ENCODE results near the gene BARD1.
"Not testable (repeated sequence)": the region's sequence is repeated elsewhere in the genome, so short reads cannot be mapped to it uniquely, and the experiment has no call there.

The BARD1 gene

GRCh38 chr2:214737188-214737587 lies 72.3 kb downstream of the BARD1 start:
- DNase-seq (ENCODE audit: low read depth), result no peak
- no peak overlapping the region for H3K4me3 ChIP-seq (ENCODE audit: low read length)
- TF ChIP-seq CTCF (IDR thresholded peaks at IDR 0.05; ENCODE audit: insufficient read depth, low read depth, low read length, missing control alignments), result no peak

GRCh38 chr2:214730800-214731407 lies 78.6 kb downstream of the BARD1 start:
- DNase-seq (ENCODE audit: low read depth), result no peak
- no peak overlapping the region for H3K4me3 ChIP-seq (ENCODE audit: low read length)
- TF ChIP-seq CTCF (IDR thresholded peaks at IDR 0.05; ENCODE audit: insufficient read depth, low read depth, low read length, missing control alignments), result no peak

- no peak overlapping the region for H3K4me3 ChIP-seq (ENCODE audit: low read length)
- no peak for TF ChIP-seq CTCF (IDR thresholded peaks at IDR 0.05; ENCODE audit: insufficient read depth, low read depth, low read length, missing control alignments)
- no peak for DNase-seq (ENCODE audit: low read depth)
Measured at GRCh38 chr2:214730248-214730647, 79.2 kb downstream of the BARD1 start.

GRCh38 chr2:214724741-214725140 lies 84.7 kb downstream of the BARD1 start:
- TF ChIP-seq CTCF (IDR thresholded peaks at IDR 0.05; ENCODE audit: insufficient read depth, low read depth, low read length, missing control alignments), result no peak
- H3K4me3 ChIP-seq (ENCODE audit: low read length), result no peak overlapping the region
- DNase-seq (ENCODE audit: low read depth), result no peak

- not testable (repeated sequence) for DNase-seq (ENCODE audit: low read depth); H3K4me3 ChIP-seq (ENCODE audit: low read length)
Measured at GRCh38 chr2:214717837-214718236, 91.6 kb downstream of the BARD1 start.

- H3K4me3 ChIP-seq (ENCODE audit: low read length), result no peak overlapping the region
- TF ChIP-seq CTCF (IDR thresholded peaks at IDR 0.05; ENCODE audit: insufficient read depth, low read depth, low read length, missing control alignments), result no peak
- no peak for DNase-seq (ENCODE audit: low read depth)
Measured at GRCh38 chr2:214716811-214717560, 92.5 kb downstream of the BARD1 start.

- no peak for DNase-seq (ENCODE audit: low read depth)
- TF ChIP-seq CTCF (IDR thresholded peaks at IDR 0.05; ENCODE audit: insufficient read depth, low read depth, low read length, missing control alignments), result no peak
- H3K4me3 ChIP-seq (ENCODE audit: low read length), result no peak overlapping the region
Measured at GRCh38 chr2:214715025-214715424, 94.5 kb downstream of the BARD1 start.

Data from epithelial cell of esophagus (primary cell).